SK-N-SH (cell line): Measurements from ENCODE around the gene NOC2L. TPM values are rescaled to one million over a fixed set of nuclear protein-coding genes. Genes with fewer than 3 reads are reported as not detected.

Experiments used
- CTCF ChIA-PET: fragments of 300-600, 350-600 bp; formaldehyde crosslinking; extraction: SDS; loops from one replicate; lab custom pipeline; 2021; lab: Yijun Ruan, JAX
- POLR2A ChIA-PET: fragments of 350-600 bp; sonication (Branson Sonifier 250); formaldehyde crosslinking; extraction: SDS; loops from one replicate; lab custom pipeline; 2020; ENCODE audit warnings: antibody characterized with exemption, inconsistent platforms; lab: Yijun Ruan, JAX
- DNase-seq: peaks from one replicate; pipeline ENCODE4 v3.0.0; 2012
- H2AFZ ChIP-seq: fragments of 200-600 bp; sonication (generic); 2 replicates; pipeline ENCODE4 v1.8.1; 2016; ENCODE audit warnings: antibody characterized with exemption, mild to moderate bottlenecking, low read depth
- H3F3A ChIP-seq: fragments of 200-600 bp; sonication (generic); replicated peaks from 2 replicates; pipeline ENCODE3; 2016; ENCODE audit warnings: antibody characterized with exemption, mild to moderate bottlenecking; ENCODE audit not compliant: insufficient read depth
- H3K27ac ChIP-seq, 2 experiments: fragments of 200-500 bp in 1 of 2; fragments of 200-600 bp in 1 of 2; sonication (Bioruptor generic) in 1 of 2; sonication (generic), shearing (Covaris generic) in 1 of 2; 2 replicates each; pipeline versions ENCODE4 v1.5.1 to v1.6.1; 2014 to 2016; ENCODE audit warnings: low read depth in 2 of 2, inconsistent platforms in 1 of 2, low read length in 1 of 2, mild to moderate bottlenecking in 1 of 2, mixed read lengths in 1 of 2
- H3K27me3 ChIP-seq: fragments of 200-600 bp; sonication (generic), shearing (Covaris generic); 2 replicates; pipeline ENCODE4 v1.6.1; 2016; ENCODE audit warnings: mixed run types; ENCODE audit not compliant: insufficient read depth
- H3K36me3 ChIP-seq, 2 experiments: fragments of 200-500 bp in 1 of 2; fragments of 200-600 bp in 1 of 2; sonication (Bioruptor generic) in 1 of 2; sonication (generic) in 1 of 2; replicated peaks in 1 of 2; 2 replicates each; pipeline versions ENCODE3 to v1.5.1; 2014 to 2016; ENCODE audit warnings: low read length in 1 of 2, mild to moderate bottlenecking in 1 of 2; ENCODE audit not compliant: insufficient read depth in 2 of 2, control insufficient read depth in 1 of 2
- H3K4me1 ChIP-seq, 2 experiments: fragments of 200-500 bp in 1 of 2; fragments of 200-600 bp in 1 of 2; sonication (Bioruptor generic) in 1 of 2; sonication (generic), shearing (Covaris generic) in 1 of 2; 2 replicates each; pipeline versions ENCODE4 v1.5.1 to v1.6.1; 2014 to 2016; ENCODE audit warnings: low read depth in 1 of 2, low read length in 1 of 2, mixed run types in 1 of 2; ENCODE audit not compliant: insufficient read depth in 2 of 2, control insufficient read depth in 1 of 2
- H3K4me2 ChIP-seq: fragments of 200-600 bp; sonication (generic), shearing (Covaris generic); 2 replicates; pipeline ENCODE4 v1.6.1; 2017; ENCODE audit warnings: mixed run types
- H3K4me3 ChIP-seq, 2 experiments: fragments of 200-500 bp in 1 of 2; fragments of 200-600 bp in 1 of 2; sonication (Bioruptor generic) in 1 of 2; sonication (generic), shearing (Covaris generic) in 1 of 2; 2 replicates each; pipeline versions ENCODE4 v1.5.1 to v1.8.1; 2014 to 2016; ENCODE audit warnings: low read depth in 2 of 2, inconsistent platforms in 1 of 2, low read length in 1 of 2, mild to moderate bottlenecking in 1 of 2, mixed read lengths in 1 of 2, moderate library complexity in 1 of 2
- H3K79me2 ChIP-seq: fragments of 200-600 bp; sonication (generic); 2 replicates; pipeline ENCODE4 v1.8.1; 2017; ENCODE audit warnings: mild to moderate bottlenecking; ENCODE audit not compliant: insufficient read depth
- H3K9ac ChIP-seq: fragments of 200-600 bp; sonication (generic); 2 replicates; pipeline ENCODE4 v1.6.1; 2017; ENCODE audit warnings: mixed run types
- H3K9me2 ChIP-seq: fragments of 200-600 bp; sonication (generic); 2 replicates; pipeline ENCODE4 v1.6.1; 2017; ENCODE audit warnings: mixed run types
- H3K9me3 ChIP-seq: fragments of 200-600 bp; sonication (generic); 2 replicates; pipeline ENCODE4 v1.6.1; 2017; ENCODE audit warnings: mixed run types, mild to moderate bottlenecking, moderate library complexity
- H4K20me1 ChIP-seq: fragments of 200-600 bp; sonication (generic); 2 replicates; pipeline ENCODE4 v1.6.1; 2017; ENCODE audit warnings: mild to moderate bottlenecking, mixed run types; ENCODE audit not compliant: insufficient read depth
- CTCF ChIP-seq: fragments of 200-600 bp; sonication (generic); IDR thresholded peaks from 2 replicates; pipeline ENCODE4 v1.6.1; 2017; ENCODE audit warnings: antibody characterized with exemption, mild to moderate bottlenecking, moderate library complexity
- ELF1 ChIP-seq: IDR thresholded peaks from 2 replicates; pipeline ENCODE4 v1.4.0; 2012
- EP300 ChIP-seq, 2 experiments: IDR thresholded peaks; 2 replicates each; pipeline versions ENCODE4 v1.4.0 to v1.6.1; 2012; ENCODE audit warnings: borderline replicate concordance in 1 of 2, low read depth in 1 of 2, low read length in 1 of 2
- FOSL2 ChIP-seq: IDR thresholded peaks from 2 replicates; pipeline ENCODE4 v1.4.0; 2012; ENCODE audit warnings: low read depth, mild to moderate bottlenecking, moderate library complexity, borderline replicate concordance
- IRF3 ChIP-seq: fragments of 150-350 bp; IDR thresholded peaks from 2 replicates; pipeline ENCODE4 v1.6.1; 2016; ENCODE audit warnings: mild to moderate bottlenecking, low read depth, low read length
- JUND ChIP-seq: IDR thresholded peaks from 2 replicates; pipeline ENCODE4 v1.4.0; 2012
- RFX5 ChIP-seq: IDR thresholded peaks from 2 replicates; pipeline ENCODE4 v1.6.1; 2012; ENCODE audit warnings: mild to moderate bottlenecking, improper control_type of control experiment, low read length
- SIN3A ChIP-seq: IDR thresholded peaks from 2 replicates; pipeline ENCODE4 v1.6.1; 2012; ENCODE audit warnings: low read depth, mild to moderate bottlenecking, low read length, moderate library complexity, borderline replicate concordance
- SMC3 ChIP-seq: IDR thresholded peaks from 2 replicates; pipeline ENCODE4 v1.6.1; 2012; ENCODE audit warnings: low read depth, low read length, improper control_type of control experiment
- TCF12 ChIP-seq: IDR thresholded peaks from 2 replicates; pipeline ENCODE4 v1.4.0; 2012
- USF1 ChIP-seq: IDR thresholded peaks from 2 replicates; pipeline ENCODE4 v1.4.0; 2012; ENCODE audit warnings: low read depth, borderline replicate concordance
- USF2 ChIP-seq: fragments of 150-350 bp; IDR thresholded peaks from 2 replicates; pipeline ENCODE4 v1.6.1; 2017; ENCODE audit warnings: antibody characterized with exemption, low read length, low read depth, borderline replicate concordance
- YY1 ChIP-seq: IDR thresholded peaks from 2 replicates; pipeline ENCODE4 v1.4.0; 2012; ENCODE audit warnings: low read depth, mild to moderate bottlenecking
- ZBTB33 ChIP-seq: IDR thresholded peaks from 2 replicates; pipeline ENCODE4 v1.4.0; 2012; ENCODE audit warnings: low read depth, borderline replicate concordance
- WGBS: methylation state at CpG from one replicate; pipeline ENCODE4 v1.1.6; 2017; ENCODE audit warnings: low lambda C conversion rate; 5-methylcytosine and 5-hydroxymethylcytosine counted together
- polyA plus RNA-seq, 3 experiments: library from polyadenylated mRNA; depleted of rRNA; stranded (reverse); fragments of >200 nt; gene quantifications; 2 replicates each; pipeline ENCODE4 v1.2.3, GENCODE V29; 2012

Gene NOC2L
- polyA plus RNA-seq, 1 of the 3 experiments (the other 2 are of a cell fraction) = 124 TPM

GRCh38 chr1:906600-907420, 52.2 kb downstream of the NOC2L start:
- Histone ChIP-seq H3K27me3 (no peaks in the 10 kb centered on the region), H3K9me3 (no peaks in the 10 kb centered on the region), H3K79me2 (no peaks in the 10 kb centered on the region), H4K20me1 (no peaks in the 10 kb centered on the region), H3K4me3 (no peak overlapping the region), H3K36me3 (no peaks in the 10 kb centered on the region), H2AFZ (no peak overlapping the region), H3F3A (no peaks in the 10 kb centered on the region), H3K4me1 (peaks cover 0 to 22% of the 10 kb centered on the region in 2 experiments; a peak in 2 of 4 replicates), H3K9ac (no peak overlapping the region), H3K4me2 (no peak overlapping the region), H3K9me2 (no peaks in the 10 kb centered on the region), H3K27ac (no peak overlapping the region)
- CTCF ChIA-PET = interaction anchor here (0.9 to 4.7 kb wide), 10 partner anchors 12 to 95 kb away, joined by 4 to 125 read pairs (median 12); partner anchors contain the start of gene PERM1
- TF ChIP-seq CTCF = no peak
- no peak for TF ChIP-seq ZBTB33
- TF ChIP-seq SIN3A = no peak
- TF ChIP-seq IRF3 = no peak
- WGBS = 71% methylated on average over 14 of the region's 20 CpGs
- POLR2A ChIA-PET = interaction anchor here (1.1 to 2.0 kb wide), 4 partner anchors 10 to 54 kb away, joined by 3 to 5 read pairs (median 4); no protein-coding TSS in a partner anchor
- DNase-seq = peak; percentile 19

GRCh38 chr1:905811-906599, 53.1 kb downstream of the NOC2L start:
- peak; percentile 48 for DNase-seq
- POLR2A ChIA-PET = interaction anchor here (1.1 to 2.4 kb wide), 8 partner anchors 11 to 70 kb away, joined by 3 to 13 read pairs (median 6); partner anchors contain the start of gene SAMD11
- Histone ChIP-seq H3K79me2 (no peaks in the 10 kb centered on the region), H3K36me3 (no peaks in the 10 kb centered on the region), H4K20me1 (no peaks in the 10 kb centered on the region), H3K9me3 (no peaks in the 10 kb centered on the region), H2AFZ (no peak overlapping the region), H3K9ac (no peak overlapping the region), H3K27ac (no peak overlapping the region), H3K4me3 (no peak overlapping the region), H3F3A (no peaks in the 10 kb centered on the region), H3K4me1 (peaks cover 0 to 21% of the 10 kb centered on the region in 2 experiments; a peak in 2 of 4 replicates), H3K27me3 (no peaks in the 10 kb centered on the region), H3K4me2 (no peak overlapping the region), H3K9me2 (no peaks in the 10 kb centered on the region)
- 91% methylated on average over 7 of the region's 13 CpGs for WGBS
- CTCF ChIA-PET = interaction anchor here (0.9 to 4.7 kb wide), 17 partner anchors 13 to 96 kb away, joined by 3 to 125 read pairs (median 9); partner anchors contain the start of genes PERM1 and SAMD11
- no peak for TF ChIP-seq SMC3
- TF ChIP-seq TCF12 = no peak
- TF ChIP-seq IRF3 = no peak
- no peak for TF ChIP-seq EP300 (IDR thresholded peaks at IDR 0.05; ENCODE audit: borderline replicate concordance in 1 of 2, low read depth in 1 of 2, low read length in 1 of 2)
- TF ChIP-seq USF1 = no peak
- no peak for TF ChIP-seq USF2
- TF ChIP-seq JUND = no peak
- TF ChIP-seq YY1 = no peak
- TF ChIP-seq RFX5 = no peak
- no peak for TF ChIP-seq FOSL2
- TF ChIP-seq ELF1 = no peak
- no peak for TF ChIP-seq SIN3A
